Kidney (tissue), 14 donors: ENCODE measurements around the gene LGALS8. TPM values are rescaled to one million over a fixed set of nuclear protein-coding genes. Genes with fewer than 3 reads are reported as not detected.
"Not testable (repeated sequence)": the region's sequence is repeated elsewhere in the genome, so short reads cannot be mapped to it uniquely, and the experiment has no call there.

ENCODE experiments used
- DNase-seq, 5 donors: peaks; one replicate each; pipeline ENCODE4 v3.0.0-alpha.2; 2013 to 2020
- FAIRE-seq: peaks from 2 replicates; lab custom pipeline; 2012; peaks lifted over from hg19 to GRCh38; lab: Jason Lieb, UNC
- H3K27ac ChIP-seq, 2 donors: one replicate each; pipeline ENCODE4 v1.7.0; 2013; ENCODE audit warnings: low read depth in 2 of 2, low read length in 2 of 2, inconsistent platforms in 1 of 2
- H3K27me3 ChIP-seq: one replicate; pipeline ENCODE4 v1.7.1; 2013; ENCODE audit warnings: low read length, inconsistent platforms; ENCODE audit not compliant: control insufficient read depth, insufficient read depth
- H3K36me3 ChIP-seq, 3 donors: one replicate each; pipeline versions ENCODE4 v1.7.0 to v1.7.1; 2013; ENCODE audit warnings: low read length in 3 of 3, control low read depth in 1 of 3, inconsistent platforms in 1 of 3; ENCODE audit not compliant: insufficient read depth in 3 of 3, control insufficient read depth in 2 of 3
- H3K4me1 ChIP-seq, 3 donors: one replicate each; pipeline versions ENCODE4 v1.7.0 to v1.7.1; 2013; ENCODE audit warnings: low read length in 3 of 3, inconsistent platforms in 1 of 3, low read depth in 1 of 3; ENCODE audit not compliant: control insufficient read depth in 2 of 3, insufficient read depth in 2 of 3
- H3K4me3 ChIP-seq, 3 donors: one replicate each; pipeline versions ENCODE4 v1.7.0 to v1.8.1; 2013; ENCODE audit warnings: low read length in 3 of 3, control low read depth in 1 of 3, inconsistent platforms in 1 of 3
- H3K9ac ChIP-seq, 3 donors: one replicate each; pipeline versions ENCODE4 v1.7.0 to v1.7.1; 2013; ENCODE audit warnings: low read length in 3 of 3, control low read depth in 1 of 3, inconsistent platforms in 1 of 3
- H3K9me3 ChIP-seq, 3 donors: one replicate each; pipeline versions ENCODE4 v1.7.0 to v1.7.1; 2013; ENCODE audit warnings: low read length in 3 of 3, control low read depth in 1 of 3, inconsistent platforms in 1 of 3; ENCODE audit not compliant: control insufficient read depth in 2 of 3, insufficient read depth in 1 of 3
- intact Hi-C: fragments of 100-400 bp; cut with DNase I; formaldehyde crosslinking; loops from one replicate; pipeline ENCODE4 v1.11.1; 2022
- polyA plus RNA-seq: library from polyadenylated mRNA; stranded (reverse); fragments of 350-450 nt; fragmentation: Illumina TruSeq; extraction: RNeasy Lipid Tissue Mini Kit (QIAGEN cat#74804); gene quantifications from one replicate; pipeline ENCODE4 v1.2.3, GENCODE V29; 2014; ENCODE audit warnings: low read depth, low replicate concordance; ENCODE audit not compliant: insufficient read depth
- total RNA-seq: library from RNA; stranded (reverse); fragmentation: NEBNext Ultra II Directional; extraction: Animal tissue kit (Norgen Biotek cat#: 25700); gene quantifications from one replicate; pipeline ENCODE4 v1.2.1, GENCODE V29; 2021
- TF ChIP-seq, protein P1 (sequence below): IDR thresholded peaks from 3 replicates; pipeline ENCODE4 v1.5.1; 2012; ENCODE audit warnings: mild to moderate bottlenecking, moderate library complexity, borderline replicate concordance; ENCODE audit not compliant: insufficient read depth; ENCODE audit errors: extremely low read depth
- donor health status: control.
- donor health status: control.
- donor health status: control.
- donor health status: control.
- donor health status: control.
- donor health status: DM: yes; HTN: yes; CAD: no.
- donor health status: Normal renal cell carcinoma (clear cell type).

Gene LGALS8
- total and polyA plus RNA-seq, 2 donors from 2014 or later: 17.6 to 53.3 TPM

DNA sequence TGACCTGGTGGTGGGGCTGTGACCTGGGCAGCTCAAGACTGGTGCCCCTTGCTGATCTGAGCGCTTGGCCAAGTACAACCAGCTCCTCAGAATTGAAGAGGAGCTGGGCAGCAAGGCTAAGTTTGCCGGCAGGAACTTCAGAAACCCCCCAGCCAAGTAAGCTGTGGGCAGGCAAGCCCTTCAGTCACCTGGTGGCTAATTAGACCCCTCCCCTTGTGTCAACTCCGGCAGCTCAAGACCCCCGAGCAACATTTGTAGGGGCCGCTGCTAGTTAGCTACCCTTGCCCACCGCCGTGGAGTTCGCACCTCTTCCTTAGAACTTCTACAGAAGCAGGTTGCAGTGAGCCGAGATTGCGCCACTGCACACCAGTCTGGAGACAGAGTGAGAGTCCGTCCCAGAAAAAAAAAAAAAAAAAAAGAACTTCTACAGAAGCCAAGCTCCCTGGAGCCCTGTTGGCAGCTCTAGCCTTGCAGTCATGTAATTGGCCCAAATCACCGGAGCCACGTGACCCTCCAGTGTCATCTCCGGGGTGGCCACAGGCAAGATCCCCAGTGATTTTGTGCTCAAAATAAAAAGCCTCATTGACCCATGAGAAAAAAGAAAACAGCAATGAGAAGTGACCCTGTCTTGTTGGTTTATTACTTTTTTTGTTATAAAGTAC is 39.3 kb upstream of the LGALS8 start:
- H3K36me3 ChIP-seq: no peaks in the 10 kb centered on the region
- H3K4me3 ChIP-seq: no peak overlapping the region
- DNase-seq (no peak), FAIRE-seq (no peak)
- TF ChIP-seq, protein P1, sequence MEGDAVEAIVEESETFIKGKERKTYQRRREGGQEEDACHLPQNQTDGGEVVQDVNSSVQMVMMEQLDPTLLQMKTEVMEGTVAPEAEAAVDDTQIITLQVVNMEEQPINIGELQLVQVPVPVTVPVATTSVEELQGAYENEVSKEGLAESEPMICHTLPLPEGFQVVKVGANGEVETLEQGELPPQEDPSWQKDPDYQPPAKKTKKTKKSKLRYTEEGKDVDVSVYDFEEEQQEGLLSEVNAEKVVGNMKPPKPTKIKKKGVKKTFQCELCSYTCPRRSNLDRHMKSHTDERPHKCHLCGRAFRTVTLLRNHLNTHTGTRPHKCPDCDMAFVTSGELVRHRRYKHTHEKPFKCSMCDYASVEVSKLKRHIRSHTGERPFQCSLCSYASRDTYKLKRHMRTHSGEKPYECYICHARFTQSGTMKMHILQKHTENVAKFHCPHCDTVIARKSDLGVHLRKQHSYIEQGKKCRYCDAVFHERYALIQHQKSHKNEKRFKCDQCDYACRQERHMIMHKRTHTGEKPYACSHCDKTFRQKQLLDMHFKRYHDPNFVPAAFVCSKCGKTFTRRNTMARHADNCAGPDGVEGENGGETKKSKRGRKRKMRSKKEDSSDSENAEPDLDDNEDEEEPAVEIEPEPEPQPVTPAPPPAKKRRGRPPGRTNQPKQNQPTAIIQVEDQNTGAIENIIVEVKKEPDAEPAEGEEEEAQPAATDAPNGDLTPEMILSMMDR: no peak
- no peak overlapping the region for H3K9ac ChIP-seq
- no peaks in the 10 kb centered on the region for H3K27me3 ChIP-seq
- intact Hi-C loops: no loop called here
- no peaks in the 10 kb centered on the region for H3K9me3 ChIP-seq
- no peak overlapping the region for H3K27ac ChIP-seq
- H3K4me1 ChIP-seq: peaks cover 0 to 7% (median 4%) of the 10 kb centered on the region in 3 donors

DNA sequence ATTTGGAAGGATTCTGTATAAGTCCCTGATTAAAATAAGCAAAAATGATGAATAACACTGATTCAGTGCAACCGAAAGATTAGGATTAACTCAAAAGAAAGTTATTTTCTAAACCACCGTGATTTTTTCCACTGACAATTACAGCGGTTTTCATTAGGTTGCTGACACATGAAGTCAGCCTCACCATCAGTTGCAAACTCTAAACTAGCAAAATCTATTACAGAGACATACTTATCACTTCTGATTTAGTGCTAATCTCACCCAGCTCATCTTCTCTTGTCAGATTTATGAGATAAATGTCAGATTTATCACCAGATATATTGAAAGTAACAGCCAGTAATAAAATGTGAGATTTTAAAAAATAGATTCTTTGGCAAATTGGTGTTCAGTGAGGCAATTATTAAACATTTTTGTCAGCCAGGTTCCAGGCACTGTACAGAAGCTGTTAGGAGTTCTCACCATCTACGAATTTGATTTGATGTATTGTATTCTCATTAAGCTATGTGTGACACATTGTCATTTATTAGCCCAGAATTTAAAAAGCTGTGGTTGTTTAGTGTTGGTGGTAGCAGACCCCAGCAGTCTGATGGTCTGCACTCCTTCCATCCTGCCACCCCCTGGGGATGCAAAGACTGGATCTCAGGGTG is 37.3 kb upstream of the LGALS8 start:
- intact Hi-C loops: no loop called here
- TF ChIP-seq, protein P1: no peak

DNA sequence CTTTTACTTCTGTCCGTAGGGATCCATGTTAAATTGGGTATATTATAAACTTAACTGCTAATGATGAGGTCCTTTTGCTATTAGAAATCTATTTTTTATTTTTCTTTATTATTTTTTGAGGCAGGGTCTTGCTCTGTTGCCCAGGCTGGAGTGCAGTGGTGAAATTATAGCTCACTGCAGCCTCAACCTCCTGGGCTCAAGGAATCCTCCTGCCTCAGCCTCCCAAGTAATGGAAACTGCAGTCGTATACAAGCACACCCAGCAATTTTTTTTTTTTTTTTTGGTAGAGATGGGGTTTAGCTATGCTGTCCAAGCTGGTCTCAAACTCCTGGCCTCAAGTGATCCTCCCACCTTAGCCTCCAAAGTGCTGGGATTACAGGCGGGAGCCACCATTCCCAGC is 34.6 kb upstream of the LGALS8 start:
- H3K27ac ChIP-seq, H3K9me3 ChIP-seq, H3K4me3 ChIP-seq, FAIRE-seq, H3K27me3 ChIP-seq, intact Hi-C loops, H3K36me3 ChIP-seq, H3K9ac ChIP-seq, DNase-seq, H3K4me1 ChIP-seq: not testable (repeated sequence)

More for the DNA sequence above, 37.3 kb upstream of the LGALS8 start:
- DNase-seq (no peak), FAIRE-seq (no peak)
- H3K27me3 ChIP-seq: no peaks in the 10 kb centered on the region
- H3K9ac ChIP-seq: no peak overlapping the region
- H3K9me3 ChIP-seq: no peaks in the 10 kb centered on the region
- H3K4me1 ChIP-seq: no peaks in the 10 kb centered on the region
- no peaks in the 10 kb centered on the region for H3K36me3 ChIP-seq
- no peak overlapping the region for H3K4me3 ChIP-seq
- H3K27ac ChIP-seq: no peak overlapping the region

DNA sequence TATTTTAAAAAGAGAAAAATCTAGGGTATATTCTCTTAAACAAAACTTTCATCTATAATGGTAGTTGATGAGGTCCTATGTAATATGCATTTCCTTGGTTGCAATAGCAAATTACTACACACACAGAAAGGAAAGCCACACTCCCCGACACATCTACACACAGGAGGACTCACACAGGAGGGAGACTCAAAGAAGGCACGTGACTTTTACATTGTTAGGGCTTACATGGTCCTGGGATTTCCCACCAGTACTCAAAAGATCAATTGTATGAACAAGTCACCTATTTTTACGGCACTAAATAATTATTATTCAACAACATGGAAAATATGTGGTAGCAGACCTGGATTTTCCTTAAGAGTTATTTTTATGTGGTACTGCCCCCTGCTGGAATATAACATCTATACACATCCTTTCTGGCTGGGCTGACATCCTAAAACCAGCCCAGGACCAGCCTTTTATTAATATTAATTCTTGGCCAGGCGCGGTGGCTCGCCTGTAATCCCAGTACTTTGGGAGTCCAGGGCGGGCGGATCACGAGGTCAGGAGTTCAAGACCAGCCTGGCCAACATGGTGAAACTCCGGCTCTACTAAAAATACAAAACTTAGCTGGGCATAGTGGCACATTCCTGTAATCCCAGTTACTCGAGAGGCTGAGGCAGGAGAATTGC is 33.9 kb upstream of the LGALS8 start:
- FAIRE-seq (no peak), DNase-seq (peak in 2 of 5 donors; percentile 48 to 78)
- no peak overlapping the region for H3K9ac ChIP-seq
- H3K27ac ChIP-seq: no peak overlapping the region
- TF ChIP-seq, protein P1: peak; percentile 56
- no peaks in the 10 kb centered on the region for H3K36me3 ChIP-seq
- intact Hi-C loops: loop anchor here (5.0 kb wide), 1 partner anchor 383 kb away; no protein-coding TSS in a partner anchor
- H3K4me1 ChIP-seq: no peaks in the 10 kb centered on the region
- H3K4me3 ChIP-seq: no peak overlapping the region
- H3K27me3 ChIP-seq: no peaks in the 10 kb centered on the region
- H3K9me3 ChIP-seq: no peaks in the 10 kb centered on the region
